HG02798 (cell line): Measurements from ENCODE around the gene C16orf78.
"Not testable (repeated sequence)": the region's sequence is repeated elsewhere in the genome, so short reads cannot be mapped to it uniquely, and the experiment has no call there.

Experiments used
- ATAC-seq: cut with Tn5 transposase; IDR thresholded peaks from one replicate; pipeline ENCODE4 v1.9.1; 2021; ENCODE audit warnings: mild to moderate bottlenecking; ENCODE audit not compliant: unreplicated experiment, poor library complexity

The C16orf78 gene

DNA sequence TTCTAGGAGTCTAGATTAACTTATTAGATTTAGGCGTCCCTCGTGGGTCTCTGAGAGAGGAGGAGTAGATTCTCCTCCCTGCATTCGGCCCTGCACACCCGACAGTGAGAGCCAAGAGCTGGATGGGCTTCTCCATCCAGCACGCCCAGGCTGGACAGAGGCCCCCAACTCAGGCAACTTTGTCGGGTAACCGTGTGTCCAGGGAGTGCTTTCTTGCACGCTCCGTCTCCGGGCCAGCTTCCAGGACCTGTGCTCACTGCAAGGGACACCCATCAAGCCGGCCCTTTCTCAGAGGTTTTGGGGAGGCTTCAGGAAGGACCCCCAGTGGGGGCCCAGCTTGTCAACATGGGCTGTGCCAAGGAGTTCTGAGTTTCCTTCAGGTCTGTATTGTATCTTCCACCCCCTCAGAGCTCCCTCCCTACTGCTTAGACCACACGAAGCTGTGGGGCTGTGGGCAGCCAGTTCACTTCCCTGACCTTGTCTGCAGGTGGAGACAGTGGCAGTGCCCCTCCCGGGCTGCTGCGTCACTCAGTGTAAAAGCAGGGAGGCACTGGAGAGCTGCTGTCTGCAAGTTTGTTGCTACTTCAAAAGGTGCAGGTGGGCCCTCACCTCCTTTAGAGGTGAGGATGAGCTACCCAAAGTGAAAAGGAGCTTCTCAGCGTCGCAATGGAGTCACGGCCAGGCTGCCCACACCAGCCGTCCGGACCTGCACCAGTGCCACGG, 24.0 kb upstream of the C16orf78 start:
- ATAC-seq, result no peak

- ATAC-seq, result no peak
Observed at GRCh38 chr16:49350265-49351095, 23.1 kb upstream of the C16orf78 start.

DNA sequence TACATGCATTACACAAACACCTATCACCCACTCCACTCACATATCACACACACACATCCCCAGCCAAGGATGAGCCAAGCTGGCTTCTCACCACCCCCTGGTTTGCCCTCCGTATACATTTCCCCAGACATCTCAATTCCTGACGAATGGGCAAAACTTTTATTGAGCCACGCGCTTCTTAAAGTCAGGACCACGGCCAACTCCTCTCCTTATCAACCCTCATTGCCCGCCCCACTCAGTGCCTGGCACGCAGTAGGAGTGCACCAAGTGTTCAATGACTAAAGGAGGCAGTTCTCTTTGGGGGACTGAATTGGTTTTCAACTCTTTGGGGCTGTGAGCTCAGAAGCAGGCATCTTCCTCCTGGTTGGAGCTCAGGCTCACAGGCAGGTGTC, 22.5 kb upstream of the C16orf78 start:
- no peak for ATAC-seq

DNA sequence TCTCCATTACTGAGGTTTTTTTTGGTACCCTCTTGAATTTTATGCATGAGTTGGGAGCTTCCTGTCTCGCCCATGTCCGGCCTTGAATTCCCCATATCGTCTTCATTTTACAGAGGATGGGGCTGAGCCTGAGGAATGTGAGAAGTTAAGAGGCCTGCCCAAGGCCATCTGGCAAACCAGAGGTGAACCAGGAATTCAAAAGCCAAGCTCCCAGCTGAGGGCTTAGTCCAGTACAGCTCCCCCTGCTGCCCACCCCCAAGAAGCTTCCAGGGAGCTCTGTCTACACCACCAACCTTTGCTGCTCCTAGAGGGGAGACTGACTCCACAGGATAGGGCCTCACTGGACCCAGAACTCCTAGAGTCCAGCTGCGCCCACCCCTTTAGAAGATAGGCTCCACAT, 20.7 kb upstream of the C16orf78 start:
- no peak for ATAC-seq

DNA sequence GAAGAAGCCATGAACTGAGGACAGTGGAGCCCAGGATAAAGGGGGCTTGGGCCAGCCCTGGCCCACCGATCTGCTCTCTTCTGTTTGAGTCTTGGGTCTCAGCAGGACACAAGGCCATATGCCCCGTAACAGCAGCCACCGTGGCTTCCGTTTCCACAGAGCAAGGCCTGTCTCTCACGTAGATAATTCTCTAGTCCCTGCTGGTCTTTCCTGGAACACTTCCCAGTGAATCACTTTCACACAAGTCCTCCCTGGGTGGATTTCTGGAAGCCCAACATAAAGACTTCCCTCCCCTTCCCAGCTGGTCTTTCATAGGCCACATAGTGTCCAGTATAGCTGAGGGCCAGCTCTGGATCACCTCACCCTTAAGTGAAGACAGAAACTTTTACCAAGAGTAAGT, 19.9 kb upstream of the C16orf78 start:
- no peak for ATAC-seq

DNA sequence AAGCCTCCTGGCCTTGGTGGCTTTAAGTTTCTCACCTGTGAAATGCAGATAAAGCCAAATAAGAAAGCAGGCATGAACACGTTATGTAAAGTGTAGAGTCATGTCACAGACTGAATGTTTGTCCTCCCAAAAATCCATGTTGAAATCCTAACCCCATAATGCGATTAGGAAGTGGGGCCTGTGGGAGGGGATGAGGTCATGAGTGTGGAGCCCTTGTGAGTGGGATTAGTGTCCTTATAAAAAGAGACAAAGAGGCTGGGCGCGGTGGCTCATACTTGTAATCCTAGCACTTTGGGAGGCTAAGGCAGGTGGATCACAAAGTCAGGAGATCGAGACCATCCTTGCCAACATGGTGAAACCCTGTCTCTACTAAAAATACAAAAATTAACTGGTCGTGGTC, 19.5 kb upstream of the C16orf78 start:
- no peak for ATAC-seq

- ATAC-seq, result no peak
Observed at GRCh38 chr16:49354991-49355390, 18.6 kb upstream of the C16orf78 start.

GRCh38 chr16:49355933-49356665, 17.5 kb upstream of the C16orf78 start:
- no peak for ATAC-seq

DNA sequence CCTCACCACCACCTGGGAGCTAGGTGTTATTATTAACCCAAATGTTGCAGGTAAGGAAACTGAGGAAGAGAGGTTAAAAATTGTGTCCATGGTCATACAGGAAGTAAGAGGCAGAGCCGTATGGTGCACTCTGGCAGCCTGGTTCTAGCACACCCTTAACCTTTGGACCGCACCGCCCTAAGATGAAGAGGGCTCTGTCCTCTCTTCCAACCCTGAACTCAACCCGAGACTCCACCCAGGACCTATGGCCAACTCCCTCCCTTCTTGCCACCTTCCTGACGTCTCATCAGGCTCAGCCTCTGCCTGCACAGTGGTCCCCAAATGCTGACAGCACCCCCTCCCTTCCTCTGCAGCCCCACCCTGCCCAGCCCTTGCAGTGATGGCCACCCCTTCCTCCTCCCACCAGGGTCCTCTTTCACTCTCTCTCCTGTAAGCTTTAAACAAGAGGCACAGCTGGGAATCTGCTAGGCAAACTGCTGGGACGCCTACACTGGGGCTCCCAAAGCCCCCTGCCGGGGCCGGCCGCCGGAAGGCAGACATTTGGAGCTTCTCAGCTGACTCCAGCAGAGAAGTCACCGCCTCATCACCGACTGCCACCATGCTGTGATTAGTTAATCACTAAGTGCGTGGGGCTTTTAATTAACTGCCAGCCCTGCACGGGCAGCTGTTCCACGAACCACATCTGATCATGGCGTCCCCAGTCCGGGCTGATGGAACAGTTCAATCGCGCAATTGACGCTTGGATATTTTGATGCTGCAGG, 16.7 kb upstream of the C16orf78 start:
- ATAC-seq, result no peak

DNA sequence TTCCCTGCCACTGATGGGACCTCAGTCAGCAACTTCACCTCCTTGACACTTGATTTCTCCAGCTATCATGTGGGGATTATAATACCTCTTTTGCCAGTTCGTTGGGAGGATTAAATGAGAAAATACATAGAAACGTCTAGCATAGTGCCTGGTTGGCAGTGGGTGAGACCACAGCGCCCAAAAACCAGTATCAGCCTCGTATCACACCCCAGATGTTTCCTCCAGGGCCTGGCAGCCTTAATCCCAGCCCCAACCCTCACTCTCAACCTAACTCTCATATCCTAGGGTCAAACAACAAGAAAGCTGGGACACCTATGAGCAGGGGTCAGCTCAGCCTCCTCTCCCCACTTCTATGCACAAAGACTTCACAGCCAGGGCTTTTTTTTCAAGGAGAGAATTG, 14.0 kb upstream of the C16orf78 start:
- ATAC-seq, result no peak

DNA sequence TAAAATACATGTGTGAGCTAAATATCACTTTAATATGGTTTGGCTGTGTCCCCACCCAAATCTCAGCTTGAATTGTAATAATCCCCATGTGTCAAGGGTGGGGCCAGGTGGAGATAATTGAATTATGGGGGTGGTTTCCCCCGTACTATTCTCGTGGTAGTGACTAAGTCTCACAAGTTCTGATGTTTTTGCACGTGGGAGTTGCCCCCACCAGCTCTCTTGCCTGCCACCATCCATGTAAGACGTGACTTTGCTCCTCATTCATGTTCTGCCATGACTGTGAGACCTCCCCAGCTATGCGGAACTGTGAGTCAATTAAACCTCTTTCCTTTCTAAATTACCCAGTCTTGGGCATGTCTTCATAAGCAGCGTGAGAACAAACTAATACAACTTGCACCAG, 11.9 kb upstream of the C16orf78 start:
- not testable (repeated sequence) for ATAC-seq

- no peak for ATAC-seq
Observed at GRCh38 chr16:49362230-49362629, 11.4 kb upstream of the C16orf78 start.

DNA sequence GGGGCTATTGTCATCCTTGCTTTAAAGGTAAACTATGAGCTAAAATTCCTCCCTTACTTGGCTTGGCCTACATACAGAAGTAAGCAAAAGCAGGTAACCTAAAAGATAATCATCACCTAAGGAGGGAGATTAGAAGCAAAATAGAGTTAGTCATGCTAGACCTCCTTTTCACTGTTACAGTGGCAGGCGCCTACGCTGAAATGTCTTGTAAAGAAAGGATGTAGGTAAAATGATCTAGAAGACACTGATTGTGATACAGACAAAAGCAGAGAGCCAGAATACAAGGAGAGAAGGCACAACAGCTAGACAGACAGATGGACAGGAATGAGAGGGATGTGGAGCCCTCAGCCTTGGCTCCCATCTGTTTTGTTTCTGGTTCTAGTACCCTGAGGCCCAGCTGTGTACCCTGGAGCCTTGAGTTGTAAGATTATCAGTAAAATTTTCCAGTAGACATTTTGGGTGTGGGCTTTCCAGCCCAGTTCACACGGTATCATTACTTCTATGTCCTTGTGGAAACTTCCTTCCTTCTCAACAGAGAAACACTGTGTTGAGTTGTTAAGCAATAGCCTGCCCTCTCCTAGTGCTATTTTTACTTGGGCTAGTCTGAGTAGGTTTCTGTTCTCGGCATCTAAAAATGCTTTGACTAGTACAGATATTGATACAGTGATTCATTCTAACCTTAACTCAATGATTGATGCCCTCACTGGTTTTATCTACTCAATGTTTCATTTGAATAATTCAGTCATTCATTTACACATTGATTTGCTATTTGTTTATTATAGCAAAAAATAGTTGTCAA, 7.7 kb upstream of the C16orf78 start:
- ATAC-seq, result peak; percentile 87

DNA sequence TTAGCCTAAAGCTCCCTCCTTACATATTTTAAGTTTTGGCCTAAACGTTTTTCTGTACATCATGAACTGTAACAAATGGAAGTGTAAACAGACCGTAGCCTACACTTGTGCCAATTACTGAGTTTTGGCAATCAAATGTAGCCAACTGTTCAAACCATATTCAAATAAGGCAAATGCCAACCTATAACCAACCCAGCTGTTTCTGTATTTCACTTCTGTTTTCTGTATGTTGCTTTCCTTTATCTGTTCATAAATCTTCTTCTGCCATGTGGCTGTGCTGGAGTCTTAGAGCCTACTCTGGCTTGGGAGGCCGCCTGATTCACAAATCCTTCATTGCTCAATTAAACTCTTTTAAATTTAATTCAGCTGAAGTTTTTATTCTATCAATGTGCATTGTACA, 6.9 kb upstream of the C16orf78 start:
- peak; percentile 54 for ATAC-seq

DNA sequence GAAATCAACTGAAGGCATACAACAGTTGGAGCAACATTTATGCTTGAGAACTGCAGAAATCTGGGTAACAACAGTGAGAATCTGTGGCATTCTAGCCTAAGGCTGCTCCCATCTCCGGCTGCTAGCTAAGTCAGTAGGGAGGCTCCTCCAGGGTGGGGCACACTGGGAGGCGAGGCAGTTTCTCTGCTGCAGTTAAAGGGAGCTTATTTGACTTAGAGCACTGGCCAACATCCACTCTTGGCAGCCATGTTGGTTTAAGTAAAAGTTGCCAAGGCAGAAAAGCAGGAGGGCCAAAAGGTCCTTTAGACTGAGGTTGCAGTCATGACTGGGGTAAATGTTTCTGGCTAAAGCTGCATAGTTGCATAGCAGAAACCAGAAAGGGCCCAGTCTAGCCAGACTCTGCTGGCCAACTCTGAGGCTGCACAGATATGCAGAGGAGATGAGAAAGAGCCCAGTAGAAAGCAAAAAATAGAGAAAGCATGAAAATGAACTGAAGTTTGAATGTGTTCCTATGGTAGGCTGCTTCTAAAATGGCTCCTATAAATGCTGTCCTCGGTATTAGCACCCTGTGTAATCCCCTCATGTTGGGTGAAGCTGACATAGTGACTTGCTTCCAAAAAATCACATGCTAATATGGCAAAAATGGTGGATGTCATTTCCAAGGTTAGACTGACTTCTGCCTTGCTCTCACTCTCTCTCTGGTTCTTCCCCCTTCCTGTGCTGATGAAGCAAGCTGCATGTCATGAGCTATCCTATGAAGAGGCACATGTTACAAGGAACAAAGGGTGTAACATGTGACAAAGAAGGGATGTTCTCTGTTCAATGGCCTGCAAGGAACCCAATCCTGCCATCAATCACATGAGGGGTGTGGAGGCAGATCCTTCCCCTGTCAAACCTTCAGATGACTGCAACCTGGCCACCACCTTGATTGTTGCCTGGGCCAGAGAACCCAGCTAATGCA, 3.7 kb upstream of the C16orf78 start:
- no peak for ATAC-seq

GRCh38 chr16:49376206-49376605, 2.6 kb downstream of the C16orf78 start:
- no peak for ATAC-seq

GRCh38 chr16:49377196-49377755, 3.7 kb downstream of the C16orf78 start:
- ATAC-seq, result no peak

- no peak for ATAC-seq
Observed at GRCh38 chr16:49378238-49378637, 4.6 kb downstream of the C16orf78 start.
